H1 (cell line): ENCODE data around the gene CAVIN1. TPM values are rescaled to one million over a fixed set of nuclear protein-coding genes. Genes with fewer than 3 reads are reported as not detected.

Experiments used
- ASH2L ChIP-seq: fragments of 200-600, 300-600 bp; sonication (generic); IDR thresholded peaks from one replicate; pipeline ENCODE4 v1.7.1; 2017; ENCODE audit warnings: low read length
- BRCA1 ChIP-seq: IDR thresholded peaks from 2 replicates; pipeline ENCODE4 v1.6.1; 2012; ENCODE audit warnings: low read depth, low read length, improper control_type of control experiment
- CBX5 ChIP-seq: fragments of 300-800, 300-1000 bp; sonication (generic); IDR thresholded peaks from 2 replicates; pipeline ENCODE4 v1.7.1; 2016; ENCODE audit warnings: antibody characterized with exemption, low read length, low read depth
- CEBPB ChIP-seq: IDR thresholded peaks from 2 replicates; pipeline ENCODE4 v1.6.1; 2012; ENCODE audit warnings: low read depth, low read length
- CREB1 ChIP-seq: IDR thresholded peaks from 2 replicates; pipeline ENCODE4 v1.6.1; 2012; ENCODE audit warnings: inconsistent platforms
- EP300 ChIP-seq, 2 experiments: IDR thresholded peaks; 1 replicate in 1 of 2; 2 replicates in 1 of 2; pipeline ENCODE4 v1.6.1; 2011 to 2012; ENCODE audit warnings: low read depth in 2 of 2, low read length in 2 of 2, mild to moderate bottlenecking in 2 of 2, borderline replicate concordance in 1 of 2, inconsistent platforms in 1 of 2, moderate library complexity in 1 of 2
- FOSL1 ChIP-seq: IDR thresholded peaks from 2 replicates; pipeline ENCODE4 v1.6.1; 2011; ENCODE audit warnings: mild to moderate bottlenecking, low read depth, low read length, moderate library complexity; ENCODE audit not compliant: insufficient read depth
- GABPA ChIP-seq: IDR thresholded peaks from 2 replicates; pipeline ENCODE4 v1.6.1; 2011; ENCODE audit warnings: mild to moderate bottlenecking, low read length, moderate library complexity, borderline replicate concordance; ENCODE audit not compliant: insufficient read depth
- GTF2F1 ChIP-seq: IDR thresholded peaks from 2 replicates; pipeline ENCODE4 v1.6.1; 2012; ENCODE audit warnings: low read depth, low read length, improper control_type of control experiment, borderline replicate concordance
- JUN ChIP-seq: IDR thresholded peaks from 2 replicates; pipeline ENCODE4 v1.6.1; 2011; ENCODE audit warnings: low read depth, mild to moderate bottlenecking, improper control_type of control experiment, low read length
- JUND ChIP-seq: IDR thresholded peaks from 2 replicates; pipeline ENCODE4 v1.6.1; 2011; ENCODE audit warnings: mild to moderate bottlenecking, improper control_type of control experiment, low read length
- KDM4A ChIP-seq: IDR thresholded peaks from one replicate; pipeline ENCODE4 v1.7.1; 2012; ENCODE audit warnings: low read depth, mild to moderate bottlenecking, moderate library complexity, low read length, inconsistent platforms; ENCODE audit not compliant: severe bottlenecking
- KDM5A ChIP-seq: fragments of 200-600 bp; IDR thresholded peaks from 2 replicates; pipeline ENCODE4 v1.7.1; 2012; ENCODE audit warnings: mild to moderate bottlenecking, low read length, inconsistent platforms, mixed read lengths
- POLR2A ChIP-seq, 2 experiments: IDR thresholded peaks; 1 replicate in 1 of 2; 2 replicates in 1 of 2; pipeline ENCODE4 v1.6.1; 2011; ENCODE audit warnings: low read depth in 2 of 2, low read length in 2 of 2, mild to moderate bottlenecking in 2 of 2; ENCODE audit errors: control extremely low read depth in 1 of 2
- RBBP5 ChIP-seq: IDR thresholded peaks from 2 replicates; pipeline ENCODE4 v1.7.1; 2012; ENCODE audit warnings: low read depth, mild to moderate bottlenecking, inconsistent platforms, low read length, moderate library complexity, borderline replicate concordance
- SIN3A ChIP-seq, 2 experiments: IDR thresholded peaks in 1 of 2; conservative IDR thresholded peaks in 1 of 2; 2 replicates each; pipeline ENCODE4 v1.6.1; 2011 to 2012; ENCODE audit warnings: low read length in 2 of 2, improper control_type of control experiment in 1 of 2, low read depth in 1 of 2, mild to moderate bottlenecking in 1 of 2
- TAF7 ChIP-seq: optimal IDR thresholded peaks from 2 replicates; pipeline ENCODE3; 2011; ENCODE audit warnings: low read depth, mild to moderate bottlenecking, inconsistent platforms, low read length, moderate library complexity, borderline replicate concordance
- TBP ChIP-seq: IDR thresholded peaks from 2 replicates; pipeline ENCODE4 v1.6.1; 2011; ENCODE audit warnings: low read depth, low read length, improper control_type of control experiment
- TEAD4 ChIP-seq: IDR thresholded peaks from 2 replicates; pipeline ENCODE4 v1.6.1; 2012; ENCODE audit warnings: low read depth, low read length, inconsistent platforms, mixed read lengths
- polyA plus RNA-seq, 7 experiments: library from polyadenylated mRNA; depleted of rRNA in 3 of 7; stranded (reverse) in 5 of 7; unstranded in 2 of 7; fragments of >200 nt in 5 of 7; fragments of 200-250 nt in 2 of 7; gene quantifications; 1 replicate in 5 of 7; 2 replicates in 1 of 7; 4 replicates in 1 of 7; pipeline versions ENCODE4 v1.2.1 to v1.2.3, GENCODE V29; 2011 to 2013; ENCODE audit warnings: missing spikeins in 2 of 7, mixed read lengths in 2 of 7
- total RNA-seq: library from RNA; stranded (reverse); fragmentation: NEBNext Ultra II Directional; extraction: Animal tissue kit (Norgen Biotek cat#: 25700); gene quantifications from 2 replicates; pipeline ENCODE4 v1.2.1, GENCODE V29; 2021
- TF ChIP-seq, protein P1 (sequence below): IDR thresholded peaks from 2 replicates; pipeline ENCODE4 v1.6.1; 2012; ENCODE audit warnings: inconsistent platforms

CAVIN1 gene
- total and polyA plus RNA-seq, 2 of the 8 experiments (the other 6 are each of a cell fraction or from before 2014, with no cell fraction given): 16.2 to 41.6 TPM

DNA sequence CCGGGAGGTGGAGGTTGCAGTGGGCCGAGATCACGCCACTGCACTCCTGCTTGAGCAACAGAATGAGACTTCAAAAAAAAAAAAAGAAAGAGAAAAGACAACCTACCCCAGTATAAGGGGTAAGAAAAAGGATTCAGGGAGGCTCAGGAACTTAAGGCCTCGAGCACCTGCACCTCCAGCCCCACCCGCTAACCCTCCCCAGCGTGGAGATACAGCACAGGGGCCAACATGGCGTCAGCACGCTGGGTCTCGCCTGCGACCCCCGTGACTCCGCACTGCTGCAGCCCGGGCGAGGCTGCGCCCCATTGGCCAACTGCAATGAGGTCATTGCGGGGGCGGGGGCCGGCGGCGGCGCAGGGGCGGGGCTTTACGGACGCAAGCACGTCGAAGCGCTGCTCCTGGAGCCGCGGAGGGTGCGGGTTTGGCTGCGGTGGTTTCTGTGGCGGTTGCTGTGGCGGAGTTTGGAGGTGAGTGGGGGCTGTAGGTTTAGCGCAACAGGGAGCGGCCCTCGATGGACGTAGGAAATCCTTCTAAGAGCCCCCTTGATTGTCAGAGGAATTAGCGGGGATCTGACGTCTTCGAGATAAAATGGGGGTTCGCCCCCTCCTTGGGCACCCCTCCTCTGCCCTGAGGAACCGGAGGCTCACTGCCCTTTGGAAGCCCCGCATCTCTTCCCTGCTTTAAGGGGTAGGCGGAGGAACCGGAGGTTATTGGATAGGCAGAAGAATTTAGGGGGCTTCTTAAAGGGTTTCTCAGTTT lies 35.6 kb upstream of the CAVIN1 start, which contains the start of gene ATP6V0A1 (continued):
- TF ChIP-seq GABPA (no peak), TEAD4 (no peak), RBBP5 (no peak), SIN3A (conservative IDR thresholded peaks at IDR 0.05 in 1 of 2, IDR thresholded peaks at IDR 0.05 in 1 of 2; ENCODE audit: low read depth in 1 of 2, low read length in 2 of 2) (0 out of 4 replicates have a peak, but pooled peaks of 1 of the 2 experiments have one; percentile 49), JUND (no peak), CREB1 (peak; percentile 48; the same call in 1 of the 2 replicates), ASH2L (no peak), FOSL1 (no peak), POLR2A (IDR thresholded peaks at IDR 0.05; ENCODE audit: control extremely low read depth in 1 of 2, low read depth in 2 of 2, low read length in 2 of 2) (peak; percentile 68 to 79; a peak in 2 of 3 replicates), BRCA1 (no peak), JUN (no peak), TAF7 (no peak), CBX5 (no peak), EP300 (IDR thresholded peaks at IDR 0.05; ENCODE audit: borderline replicate concordance in 1 of 2, low read depth in 2 of 2, low read length in 2 of 2) (no peak), KDM5A (no peak), KDM4A (peak; percentile 69), CEBPB (no peak), GTF2F1 (no peak), TBP (peak; percentile 37; the same call in 1 of the 2 replicates)
- TF ChIP-seq, protein P1, sequence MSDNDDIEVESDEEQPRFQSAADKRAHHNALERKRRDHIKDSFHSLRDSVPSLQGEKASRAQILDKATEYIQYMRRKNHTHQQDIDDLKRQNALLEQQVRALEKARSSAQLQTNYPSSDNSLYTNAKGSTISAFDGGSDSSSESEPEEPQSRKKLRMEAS: peak; percentile 90
